T47D (cell line): Measurements from ENCODE around the gene DESI1.
"Not testable (repeated sequence)": the region's sequence is repeated elsewhere in the genome, so short reads cannot be mapped to it uniquely, and the experiment has no call there.

Experiments
- DNase-seq, 2 experiments: peaks; one replicate each; pipeline versions ENCODE4 v3.0.0 to v3.0.0-alpha.2; 2011 to 2012; ENCODE audit warnings: low read depth in 1 of 2, low spot score in 1 of 2
- JUND ChIP-seq: IDR thresholded peaks from 2 replicates; pipeline ENCODE4 v1.6.1; 2012; ENCODE audit warnings: low read depth
- in situ Hi-C: cut with HindIII; loops from 2 replicates; pipeline ENCODE4 v1.10.0; 2016; ENCODE audit warnings: low sequenced_read_pairs, low pct_unique_long_range_greater_than_20kb

Gene DESI1

DNA sequence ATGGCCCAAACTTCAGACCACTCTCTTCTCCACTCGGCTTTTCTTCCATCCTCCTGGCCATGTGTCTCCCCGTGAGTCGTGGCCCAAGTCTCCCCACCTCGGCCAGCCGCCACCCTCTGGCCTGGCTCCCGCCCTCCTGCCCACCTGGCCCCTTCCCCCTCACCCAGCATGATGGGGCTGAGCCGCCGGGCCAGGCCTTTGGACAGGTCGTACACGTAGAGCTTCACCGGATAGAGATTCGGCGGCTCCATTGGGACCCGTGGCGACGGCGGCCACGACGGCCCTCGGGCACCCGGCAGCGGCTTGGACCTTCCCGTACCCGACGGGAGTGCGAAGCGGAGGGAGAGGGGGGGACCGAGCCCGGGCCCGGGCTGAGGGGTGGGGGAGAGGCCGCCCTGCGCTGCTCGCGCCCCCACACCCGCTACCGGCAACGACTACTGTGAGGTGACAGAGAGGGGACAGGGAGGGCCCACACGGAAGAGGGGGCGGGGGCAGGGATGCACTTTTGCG is at the start of gene DESI1:
TSS of gene DESI1 (minus strand) at position 455 of the 510 bp plus-strand sequence. CDS start at position 251, 204 bp downstream.
- in situ Hi-C loops: no loop called here
- DNase-seq: peak in 1 of 2 experiments; percentile 21
- no peak for TF ChIP-seq JUND

DNA sequence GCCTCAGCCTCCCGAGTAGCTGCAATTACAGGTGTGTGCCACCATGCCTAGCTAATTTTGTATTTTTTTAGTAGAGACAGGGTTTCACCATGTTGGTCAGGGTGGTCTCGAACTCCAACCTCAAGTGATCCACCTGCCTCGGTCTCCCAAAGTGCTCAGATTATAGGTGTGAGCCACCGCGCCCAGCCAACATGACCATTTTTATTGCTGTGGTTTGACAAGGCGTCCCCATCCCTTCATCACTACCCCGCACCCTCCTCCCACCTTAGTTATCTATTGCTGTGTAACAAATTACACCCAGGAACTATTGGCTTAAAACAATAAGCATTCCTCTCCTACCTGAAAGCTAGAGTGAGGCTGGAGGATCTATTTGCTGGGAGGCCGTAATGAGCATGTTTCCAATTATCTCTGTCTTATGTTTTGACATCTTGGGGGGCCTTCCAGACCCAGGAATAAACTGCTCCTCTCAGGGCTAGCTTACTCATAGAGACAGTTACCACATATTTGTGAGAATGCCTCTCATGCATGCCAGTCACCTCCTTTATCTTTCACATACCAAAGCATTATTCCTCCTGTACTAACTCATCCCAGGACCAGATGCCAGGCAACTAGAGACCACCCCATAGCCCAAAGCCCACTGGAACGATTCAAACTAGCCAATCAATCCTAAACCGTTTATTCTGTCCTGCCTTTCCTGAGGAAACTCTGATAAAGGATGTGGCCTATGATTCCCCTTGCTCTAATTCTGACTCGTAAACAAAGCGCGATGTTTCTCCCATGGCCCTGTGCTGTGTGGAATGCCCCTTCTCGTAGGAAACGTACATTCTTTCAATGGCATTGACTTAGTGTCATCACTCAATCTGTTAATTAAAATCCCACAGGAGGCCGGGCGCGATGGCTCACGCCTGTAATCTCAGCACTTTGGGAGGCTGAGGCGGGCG is 48.4 kb upstream of the DESI1 start:
- in situ Hi-C loops: no loop called here
- DNase-seq: no peak

GRCh38 chr22:41664951-41665350 is 44.1 kb upstream of the DESI1 start:
- in situ Hi-C loops: no loop called here
- no peak for TF ChIP-seq JUND
- DNase-seq: no peak

More for the DNA sequence above, 48.4 kb upstream of the DESI1 start:
- no peak for TF ChIP-seq JUND

- no peak for DNase-seq
- in situ Hi-C loops: no loop called here
These were observed 43.6 kb upstream of the DESI1 start for GRCh38 chr22:41664490-41664889.

DNA sequence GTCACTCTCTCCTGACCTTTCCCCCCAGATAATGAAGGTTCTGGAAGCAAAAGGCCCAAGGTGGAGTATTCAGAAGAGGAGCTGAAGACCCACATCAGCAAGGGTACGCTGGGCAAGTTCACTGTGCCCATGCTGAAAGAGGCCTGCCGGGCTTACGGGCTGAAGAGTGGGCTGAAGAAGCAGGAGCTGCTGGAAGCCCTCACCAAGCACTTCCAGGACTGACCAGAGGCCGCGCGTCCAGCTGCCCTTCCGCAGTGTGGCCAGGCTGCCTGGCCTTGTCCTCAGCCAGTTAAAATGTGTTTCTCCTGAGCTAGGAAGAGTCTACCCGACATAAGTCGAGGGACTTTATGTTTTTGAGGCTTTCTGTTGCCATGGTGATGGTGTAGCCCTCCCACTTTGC is 42.8 kb upstream of the DESI1 start:
- DNase-seq, in situ Hi-C loops: not testable (repeated sequence)

More at GRCh38 chr22:41664490-41664889, 43.6 kb upstream of the DESI1 start:
- no peak for TF ChIP-seq JUND

DNA sequence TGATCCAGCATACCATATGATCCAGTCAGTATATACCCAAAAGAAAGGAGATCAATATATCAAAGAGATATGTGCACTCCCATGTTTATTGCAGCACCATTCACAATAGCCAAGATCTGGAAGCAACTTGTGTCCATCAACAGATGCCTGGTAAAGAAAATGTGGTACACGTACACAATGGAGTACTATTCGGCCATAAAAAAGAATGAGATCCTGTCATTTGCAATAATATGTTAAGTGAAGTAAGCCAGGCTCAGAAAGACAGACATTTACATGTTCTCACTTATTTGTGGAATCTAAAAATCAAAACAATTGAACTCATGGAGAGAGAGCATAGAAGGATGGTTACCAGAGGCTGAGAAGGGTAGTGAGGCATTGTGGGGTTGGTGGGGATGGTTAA is 40.9 kb upstream of the DESI1 start:
- no peak for DNase-seq
- no peak for TF ChIP-seq JUND
- in situ Hi-C loops: no loop called here

DNA sequence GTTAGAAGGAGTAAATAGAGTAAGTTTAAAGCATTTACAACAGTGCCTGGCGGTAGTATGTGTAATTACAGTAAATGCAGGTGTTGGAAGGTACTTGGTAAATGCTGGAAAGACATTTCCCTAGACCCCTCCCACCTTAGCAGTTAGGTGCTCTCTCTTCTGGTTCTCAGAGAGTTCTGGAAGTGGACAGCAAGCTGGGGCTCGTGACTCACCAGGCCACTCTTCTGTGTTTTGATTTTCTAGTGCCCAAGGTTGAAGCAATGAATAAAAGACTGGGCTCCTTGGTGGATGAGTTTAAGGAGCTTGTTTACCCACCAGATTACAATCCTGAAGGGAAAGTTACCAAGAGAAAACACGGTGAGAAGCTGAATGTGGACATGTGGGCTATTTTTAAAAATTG is 40.2 kb upstream of the DESI1 start:
- in situ Hi-C loops: no loop called here
- no peak for TF ChIP-seq JUND
- DNase-seq: no peak

DNA sequence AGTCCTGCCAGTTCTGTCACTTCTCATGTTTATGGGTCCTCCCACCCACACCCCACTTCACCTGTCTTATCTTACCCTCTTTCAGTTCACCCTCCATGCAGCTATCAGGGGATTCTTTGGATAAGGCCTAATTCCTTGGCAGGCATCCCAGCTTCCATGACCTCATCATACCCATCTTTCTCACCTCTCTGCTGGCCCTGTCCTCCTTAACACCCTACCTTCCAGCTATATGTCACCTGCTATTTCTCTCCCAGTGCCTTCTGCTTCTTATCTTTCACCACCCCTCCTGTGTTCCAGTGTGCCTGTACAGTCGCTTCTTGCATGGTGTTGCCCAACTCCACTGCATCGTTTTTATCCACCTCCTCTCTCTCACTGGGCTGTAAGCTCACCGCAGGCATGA is 39.6 kb upstream of the DESI1 start:
- no peak for TF ChIP-seq JUND
- in situ Hi-C loops: no loop called here
- no peak for DNase-seq

- TF ChIP-seq JUND: no peak
- in situ Hi-C loops: no loop called here
- DNase-seq: no peak
These were observed 39.1 kb upstream of the DESI1 start for GRCh38 chr22:41659941-41660340.

- DNase-seq: no peak
- no peak for TF ChIP-seq JUND
- in situ Hi-C loops: no loop called here
These were observed 38.0 kb upstream of the DESI1 start for GRCh38 chr22:41658869-41659268.

GRCh38 chr22:41657709-41658108 is 36.9 kb upstream of the DESI1 start:
- in situ Hi-C loops: no loop called here
- no peak for TF ChIP-seq JUND
- no peak for DNase-seq

GRCh38 chr22:41656556-41656955 is 35.7 kb upstream of the DESI1 start:
- DNase-seq: no peak
- TF ChIP-seq JUND: no peak
- in situ Hi-C loops: no loop called here

DNA sequence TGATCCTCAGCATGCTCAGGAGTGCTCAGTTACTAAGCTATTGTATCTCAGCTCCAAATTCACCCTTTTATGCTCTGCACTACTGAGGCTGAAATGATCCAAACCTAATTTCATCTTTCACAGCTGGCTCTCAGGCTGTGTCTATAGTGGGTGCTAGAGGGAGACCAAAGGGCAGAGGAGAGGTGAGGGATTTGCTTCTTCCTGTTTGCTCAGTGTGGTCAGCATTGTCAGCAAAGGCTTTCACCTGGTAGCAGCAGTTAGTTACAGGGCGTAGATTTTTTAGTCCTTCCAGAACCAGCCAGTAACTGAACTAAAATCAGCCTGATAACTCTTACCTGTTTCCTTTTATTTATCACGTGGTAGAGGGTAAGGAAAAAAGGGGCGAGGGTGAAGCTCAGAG is 33.5 kb upstream of the DESI1 start:
- in situ Hi-C loops: no loop called here
- no peak for DNase-seq
- TF ChIP-seq JUND: no peak

GRCh38 chr22:41650821-41651220 is 30.0 kb upstream of the DESI1 start:
- TF ChIP-seq JUND: no peak
- DNase-seq: no peak
- in situ Hi-C loops: no loop called here
